GM20431 (cell line): ENCODE data around the gene PUM2.
"Not testable (repeated sequence)": the region's sequence is repeated elsewhere in the genome, so short reads cannot be mapped to it uniquely, and the experiment has no call there.

Source experiments
- in situ Hi-C: fragments of 300-500 bp; cut with MseI, MboI; formaldehyde crosslinking; loops from one replicate; pipeline ENCODE4 v1.15.0; 2020; ENCODE audit warnings: low sequenced_read_pairs; ENCODE audit not compliant: unreplicated experiment

PUM2 gene

DNA sequence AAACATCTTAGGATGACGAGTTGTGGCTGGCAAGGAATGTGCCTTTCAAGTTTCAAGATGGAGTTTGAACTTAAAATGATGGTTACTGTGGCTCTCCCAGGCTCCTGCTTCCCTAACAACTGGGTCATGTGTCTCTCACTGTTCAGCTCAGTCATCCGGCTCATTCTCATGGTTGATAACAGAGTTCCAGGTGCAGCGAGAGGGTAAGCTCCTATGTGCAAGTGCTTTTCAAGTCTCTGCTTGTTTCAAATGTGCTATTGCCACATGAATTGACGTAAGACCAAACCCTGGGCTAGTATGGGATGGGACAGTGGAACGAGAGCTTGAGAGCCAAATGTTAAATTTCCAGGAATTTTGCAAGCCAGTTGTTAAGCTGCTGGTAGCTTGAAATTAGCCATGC is 19.5 kb upstream of the PUM2 start:
- in situ Hi-C loops, result no loop called here

- in situ Hi-C loops, result no loop called here
Measured at GRCh38 chr2:20369366-20369765, 18.7 kb upstream of the PUM2 start.

DNA sequence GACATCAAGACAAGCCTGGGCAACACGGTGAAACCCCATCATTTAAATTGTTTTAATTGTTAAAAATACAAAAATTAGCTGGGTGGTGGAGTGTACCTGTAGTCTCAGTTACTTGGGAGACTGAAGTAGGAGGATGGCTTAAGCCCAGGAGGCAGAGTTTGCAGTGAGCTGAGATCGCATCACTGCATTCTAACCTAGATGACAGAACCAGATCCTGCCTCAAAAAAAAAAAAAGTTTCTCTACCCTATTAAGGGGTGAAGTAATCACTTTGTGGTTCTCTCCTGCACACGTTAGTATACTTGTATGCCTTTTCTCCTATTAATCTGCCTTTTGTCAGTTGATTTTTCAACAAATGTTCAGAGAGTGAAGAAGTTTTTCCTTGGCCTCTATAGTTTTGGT is 18.1 kb upstream of the PUM2 start:
- in situ Hi-C loops, result no loop called here

GRCh38 chr2:20367929-20368328 is 17.3 kb upstream of the PUM2 start:
- in situ Hi-C loops, result not testable (repeated sequence)

DNA sequence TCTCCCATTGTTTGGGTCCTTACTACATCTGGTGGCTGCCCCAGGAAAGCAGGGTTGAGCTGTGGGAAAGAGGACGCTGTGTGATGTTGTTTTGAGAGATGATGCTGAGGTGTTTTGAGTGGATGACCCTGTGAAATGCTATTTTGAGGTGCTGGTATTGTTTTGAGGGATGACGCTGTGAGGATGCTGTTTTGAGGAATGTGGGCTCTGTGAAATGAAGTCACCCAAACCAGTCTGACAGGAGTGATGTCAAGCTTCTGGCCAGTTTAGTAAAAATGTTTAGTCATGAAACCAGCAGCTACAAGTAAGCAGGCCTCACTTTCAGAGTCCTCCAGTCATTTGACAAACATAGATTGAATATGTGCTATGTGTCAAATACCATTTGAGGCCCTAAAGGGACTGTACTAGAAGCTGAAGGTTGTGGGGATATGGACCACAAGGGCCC is 16.1 kb upstream of the PUM2 start:
- in situ Hi-C loops, result no loop called here

DNA sequence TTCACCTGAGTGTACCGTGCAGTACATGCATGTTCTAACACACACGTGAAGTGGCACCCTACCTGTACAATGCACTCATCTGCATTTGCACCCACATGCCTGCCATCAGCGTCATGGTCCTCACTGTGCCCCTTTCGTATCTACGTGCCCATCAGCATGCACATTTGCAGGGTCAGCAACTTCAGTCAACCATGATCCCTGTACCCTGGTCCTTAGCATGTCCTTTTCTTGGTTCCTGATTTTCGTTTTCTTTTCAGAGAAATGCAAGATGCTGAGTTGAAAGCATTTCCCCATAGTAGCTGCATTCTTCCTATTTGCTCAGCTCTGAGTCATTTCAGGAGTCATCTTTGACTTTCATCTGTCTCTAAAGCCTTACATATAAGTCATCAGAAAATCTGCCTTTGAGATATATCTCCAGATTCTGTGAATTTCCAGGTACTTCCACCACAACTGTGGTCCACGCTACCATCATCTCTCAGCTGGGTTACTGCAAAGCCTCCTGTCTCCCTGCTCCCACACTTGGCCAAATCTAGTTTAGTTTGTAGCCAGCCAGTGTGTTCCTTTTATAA is 14.7 kb upstream of the PUM2 start:
- in situ Hi-C loops, result no loop called here

DNA sequence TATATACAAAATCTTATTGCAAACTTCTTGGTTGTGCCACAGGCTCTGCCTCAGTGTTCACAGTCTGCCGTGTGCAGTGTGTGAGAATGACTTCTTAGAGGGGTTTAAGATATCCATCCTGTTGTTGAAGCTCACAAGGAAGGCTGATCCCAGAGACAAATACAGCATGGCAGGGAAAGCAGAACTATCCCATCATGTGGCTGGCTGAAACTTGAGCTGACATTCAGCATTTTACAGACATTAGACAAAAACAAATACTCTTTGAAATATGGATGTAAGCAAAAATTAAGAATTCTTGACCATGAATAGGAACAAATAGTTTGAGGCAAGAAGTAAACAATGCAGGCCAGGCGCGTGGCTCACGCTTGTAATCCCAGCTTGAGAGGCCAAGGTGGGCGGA is 12.9 kb upstream of the PUM2 start:
- in situ Hi-C loops, result no loop called here

- in situ Hi-C loops, result no loop called here
Measured at GRCh38 chr2:20362701-20363435, 12.2 kb upstream of the PUM2 start.

DNA sequence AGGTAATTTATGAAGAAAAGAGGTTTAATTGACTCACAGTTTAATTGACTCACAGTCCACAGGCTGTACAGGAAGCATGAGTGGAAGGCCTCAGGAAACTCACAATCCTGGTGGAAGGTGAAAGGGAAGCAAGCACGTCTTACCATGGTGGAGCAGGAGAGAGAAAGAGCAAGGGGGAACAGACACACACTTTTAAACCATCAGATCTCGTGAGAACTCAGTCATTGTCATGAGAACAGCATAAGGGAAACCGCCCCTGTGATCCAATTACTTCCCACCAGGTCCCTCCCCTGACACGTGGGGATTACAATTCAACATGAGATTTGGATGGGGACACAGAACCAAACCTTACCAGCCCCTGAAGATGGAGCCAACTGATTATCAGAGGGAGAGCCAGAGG is 11.2 kb upstream of the PUM2 start:
- in situ Hi-C loops, result no loop called here

- in situ Hi-C loops, result no loop called here
Measured at GRCh38 chr2:20359096-20359495, 8.5 kb upstream of the PUM2 start.

GRCh38 chr2:20357638-20358389 is 7.2 kb upstream of the PUM2 start:
- in situ Hi-C loops, result no loop called here

GRCh38 chr2:20356042-20356441 is 5.4 kb upstream of the PUM2 start:
- in situ Hi-C loops, result no loop called here

DNA sequence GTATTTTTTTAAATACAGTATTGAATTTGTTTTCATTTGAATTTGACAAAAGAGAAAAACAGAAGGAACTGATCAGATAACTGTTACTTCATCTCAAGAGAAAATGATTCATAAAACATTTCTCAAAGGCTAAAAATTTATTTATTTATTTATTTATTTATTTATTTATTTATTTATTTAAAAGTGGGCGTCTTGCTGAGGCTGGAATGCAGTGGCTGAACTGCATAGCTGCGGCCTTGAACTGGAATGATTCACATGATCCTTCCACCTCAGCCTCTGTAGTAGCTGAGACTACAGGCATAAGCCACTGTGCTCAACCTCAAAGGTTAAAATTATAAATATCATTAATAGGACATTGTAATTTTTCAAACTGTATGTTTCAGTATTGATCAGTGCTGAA is 4.5 kb upstream of the PUM2 start:
- in situ Hi-C loops, result no loop called here

DNA sequence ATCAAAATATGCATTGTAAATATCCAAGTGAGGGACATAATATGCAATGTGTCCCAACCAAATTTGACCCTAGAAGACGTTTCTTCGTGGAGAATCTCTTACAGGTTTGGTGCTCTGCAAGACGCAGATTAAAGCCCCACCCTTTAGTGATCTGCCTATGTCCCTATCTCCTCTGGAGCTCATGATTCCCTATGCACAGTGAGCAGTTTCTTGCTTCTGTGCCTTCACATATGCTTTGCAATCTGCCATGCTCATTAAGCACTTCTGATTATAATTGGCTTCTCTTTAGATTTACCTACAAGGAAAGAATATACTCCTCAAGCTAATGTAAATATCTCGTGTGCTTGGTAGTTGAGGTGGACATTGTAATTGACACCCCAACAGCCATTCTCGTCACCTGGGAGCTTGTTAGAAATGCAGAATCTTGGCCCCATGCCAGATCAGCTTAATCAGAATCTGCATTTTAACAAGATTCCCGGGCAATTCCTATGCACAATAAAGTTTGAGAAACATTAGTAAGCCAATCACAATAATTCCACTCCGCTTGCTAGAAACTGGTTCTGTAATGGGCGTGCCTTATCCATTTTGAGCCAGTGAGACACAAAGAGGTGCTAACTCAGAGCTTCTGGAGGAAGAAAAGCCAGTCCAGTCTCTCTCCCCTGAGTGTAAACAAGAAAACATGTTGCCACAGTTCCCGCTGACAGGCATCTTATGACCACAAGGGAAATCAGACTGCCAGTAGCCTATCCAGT is 2.8 kb upstream of the PUM2 start:
- in situ Hi-C loops, result no loop called here

DNA sequence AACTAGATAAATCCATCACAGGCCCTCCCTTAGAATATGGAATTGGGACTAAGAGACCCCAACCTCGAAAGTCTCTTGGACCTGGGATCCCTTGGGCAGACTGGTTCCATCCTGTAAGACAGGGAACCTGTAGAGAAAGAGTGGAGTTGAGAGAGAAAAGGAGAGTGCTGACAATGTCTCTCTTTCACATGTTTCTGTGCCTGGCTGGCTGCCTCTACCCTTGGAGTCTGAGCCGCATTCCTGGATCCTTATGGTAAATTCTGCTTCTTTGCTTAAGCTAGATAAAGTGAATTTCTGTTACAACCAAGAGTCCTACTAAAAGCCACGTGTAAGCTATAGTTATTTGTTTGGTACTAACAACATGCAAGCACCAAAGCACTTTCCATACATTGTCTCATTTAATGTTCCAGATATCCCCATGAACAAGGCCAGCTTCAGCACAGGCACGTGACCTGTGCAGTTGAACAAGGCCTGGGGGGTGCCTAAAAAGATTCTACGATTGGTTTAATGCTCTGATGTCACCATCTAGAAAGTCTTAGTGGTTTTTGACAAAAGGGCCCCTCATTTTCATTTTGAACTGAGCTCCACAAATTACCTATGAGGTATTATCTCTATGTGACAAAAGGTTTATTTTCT is 2.1 kb upstream of the PUM2 start:
- in situ Hi-C loops, result no loop called here

DNA sequence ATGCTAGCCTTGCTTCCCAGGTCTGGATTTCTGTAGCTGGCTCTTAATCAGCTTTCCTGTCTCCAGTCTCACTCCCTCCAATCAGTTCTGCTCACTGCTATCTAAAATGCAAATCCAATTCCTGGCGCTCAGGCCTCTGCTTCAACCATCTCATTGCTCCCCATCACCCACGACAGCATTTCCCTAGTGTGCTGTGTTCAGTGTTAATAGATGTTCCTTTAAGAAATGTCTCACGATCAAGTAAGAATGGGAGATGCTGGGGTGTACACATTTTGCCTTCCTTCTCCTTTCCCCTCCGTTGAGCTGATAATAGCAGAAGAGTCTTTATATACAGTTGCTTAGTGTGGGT is 1.6 kb upstream of the PUM2 start:
- in situ Hi-C loops, result no loop called here

GRCh38 chr2:20351555-20352229 is 1.0 kb upstream of the PUM2 start:
- in situ Hi-C loops, result no loop called here

GRCh38 chr2:20350041-20350712 is 467 bp downstream of the PUM2 start:
- in situ Hi-C loops, result no loop called here

GRCh38 chr2:20349513-20349921 is 1.1 kb downstream of the PUM2 start:
- in situ Hi-C loops, result no loop called here
